ENCODE results near the gene MAGI2. TPM values are rescaled to one million over a fixed set of nuclear protein-coding genes. Genes with fewer than 3 reads are reported as not detected.

The MAGI2 gene
- total RNA-seq, 2 donors from 2014 or later: 10.3 to 19.2 TPM

DNA sequence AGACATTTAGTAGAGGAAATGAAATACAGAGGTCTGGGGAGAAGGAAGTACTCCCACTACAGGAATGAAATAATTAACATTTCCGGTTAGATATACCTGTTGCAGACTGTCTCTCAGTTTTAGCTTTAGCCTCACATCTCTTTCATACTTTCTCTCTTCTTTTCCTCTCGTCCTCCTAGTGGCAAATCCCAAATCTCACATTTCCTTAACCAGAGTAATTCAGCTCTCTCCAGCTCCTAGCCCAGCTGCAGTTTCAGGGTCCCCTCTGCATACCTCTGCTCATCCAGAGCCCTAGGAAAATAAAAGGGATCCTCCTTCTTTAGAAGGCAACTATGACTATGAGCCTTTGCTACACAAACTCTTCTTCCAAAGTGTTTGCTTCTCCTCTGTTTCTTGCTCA, 1011.7 kb downstream of the MAGI2 start:
- 80 to 81% methylated on average over 2 of the region's 2 CpGs for WGBS, 2 experiments (ENCODE audit: insufficient coverage in 1 of 2, insufficient read length in 1 of 2)
- Histone ChIP-seq H3K27me3 (ENCODE audit: control insufficient read depth, insufficient read depth, low read length, poor library complexity, severe bottlenecking) (no peaks in the 10 kb centered on the region), H3K27ac (ENCODE audit: low read depth, low read length) (no peak overlapping the region), H3K9ac (ENCODE audit: extremely low read depth, low read length, poor library complexity, severe bottlenecking) (no peak overlapping the region), H3K36me3 (ENCODE audit: control insufficient read depth, insufficient read depth, low read length) (no peaks in the 10 kb centered on the region), H3K9me3 (ENCODE audit: control insufficient read depth, low read length) (no peaks in the 10 kb centered on the region), H3K4me1 (ENCODE audit: control insufficient read depth, insufficient read depth, low read length) (no peaks in the 10 kb centered on the region), H3K4me3 (ENCODE audit: low read length) (no peak overlapping the region)
- Mint-ChIP-seq H3K27ac (no peak overlapping the region), H3K9me3 (no peaks in the 10 kb centered on the region), H3K4me3 (no peak overlapping the region), H3K36me3 (ENCODE audit: low read depth) (no peaks in the 10 kb centered on the region), H3K4me1 (no peaks in the 10 kb centered on the region), H3K27me3 (ENCODE audit: insufficient read depth) (no peaks in the 10 kb centered on the region)
- TF ChIP-seq, protein P1, sequence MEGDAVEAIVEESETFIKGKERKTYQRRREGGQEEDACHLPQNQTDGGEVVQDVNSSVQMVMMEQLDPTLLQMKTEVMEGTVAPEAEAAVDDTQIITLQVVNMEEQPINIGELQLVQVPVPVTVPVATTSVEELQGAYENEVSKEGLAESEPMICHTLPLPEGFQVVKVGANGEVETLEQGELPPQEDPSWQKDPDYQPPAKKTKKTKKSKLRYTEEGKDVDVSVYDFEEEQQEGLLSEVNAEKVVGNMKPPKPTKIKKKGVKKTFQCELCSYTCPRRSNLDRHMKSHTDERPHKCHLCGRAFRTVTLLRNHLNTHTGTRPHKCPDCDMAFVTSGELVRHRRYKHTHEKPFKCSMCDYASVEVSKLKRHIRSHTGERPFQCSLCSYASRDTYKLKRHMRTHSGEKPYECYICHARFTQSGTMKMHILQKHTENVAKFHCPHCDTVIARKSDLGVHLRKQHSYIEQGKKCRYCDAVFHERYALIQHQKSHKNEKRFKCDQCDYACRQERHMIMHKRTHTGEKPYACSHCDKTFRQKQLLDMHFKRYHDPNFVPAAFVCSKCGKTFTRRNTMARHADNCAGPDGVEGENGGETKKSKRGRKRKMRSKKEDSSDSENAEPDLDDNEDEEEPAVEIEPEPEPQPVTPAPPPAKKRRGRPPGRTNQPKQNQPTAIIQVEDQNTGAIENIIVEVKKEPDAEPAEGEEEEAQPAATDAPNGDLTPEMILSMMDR (conservative IDR thresholded peaks at IDR 0.05): peak; percentile 59
- no peak for DNase-seq

DNA sequence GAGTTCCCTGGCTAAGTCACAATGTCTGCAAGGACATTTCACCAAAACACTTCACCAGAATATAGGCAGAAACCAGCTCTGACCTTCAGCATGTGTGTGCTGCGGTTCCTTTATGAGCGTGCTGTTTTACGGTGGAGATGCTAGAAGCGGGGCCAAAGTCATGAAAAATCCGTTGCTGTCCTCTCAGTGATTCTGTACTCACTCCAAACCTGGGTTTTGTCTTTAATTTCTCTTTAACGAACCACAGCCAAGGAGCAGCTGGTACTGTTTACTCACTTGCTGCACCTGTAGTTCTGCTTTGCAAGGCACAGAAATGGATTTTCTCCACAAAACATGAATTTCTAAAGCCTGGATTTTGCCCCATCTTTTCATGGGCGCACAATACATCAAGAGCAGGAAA, 1015.0 kb downstream of the MAGI2 start:
- Histone ChIP-seq H3K27ac (ENCODE audit: low read depth, low read length) (no peak overlapping the region), H3K27me3 (ENCODE audit: control insufficient read depth, insufficient read depth, low read length, poor library complexity, severe bottlenecking) (no peaks in the 10 kb centered on the region), H3K4me1 (ENCODE audit: control insufficient read depth, insufficient read depth, low read length) (no peaks in the 10 kb centered on the region), H3K36me3 (ENCODE audit: control insufficient read depth, insufficient read depth, low read length) (no peaks in the 10 kb centered on the region), H3K9ac (ENCODE audit: extremely low read depth, low read length, poor library complexity, severe bottlenecking) (no peak overlapping the region), H3K4me3 (ENCODE audit: low read length) (no peak overlapping the region), H3K9me3 (ENCODE audit: control insufficient read depth, low read length) (no peaks in the 10 kb centered on the region)
- no peak for DNase-seq
- no peaks in the 10 kb centered on the region for H3K36me3 Mint-ChIP-seq (ENCODE audit: low read depth)
- no peaks in the 10 kb centered on the region for H3K4me1 Mint-ChIP-seq
- H3K27me3 Mint-ChIP-seq (ENCODE audit: insufficient read depth): no peaks in the 10 kb centered on the region
- no peaks in the 10 kb centered on the region for H3K9me3 Mint-ChIP-seq
- WGBS, 2 experiments (ENCODE audit: insufficient coverage in 1 of 2, insufficient read length in 1 of 2): 94 to 96% methylated on average over 7 of the region's 7 CpGs
- H3K4me3 Mint-ChIP-seq: no peak overlapping the region
- TF ChIP-seq, protein P1 (conservative IDR thresholded peaks at IDR 0.05): no peak
- no peak overlapping the region for H3K27ac Mint-ChIP-seq

GRCh38 chr7:78437118-78437517, 1016.3 kb downstream of the MAGI2 start:
- H3K27me3 Mint-ChIP-seq (ENCODE audit: insufficient read depth): no peaks in the 10 kb centered on the region

More at GRCh38 chr7:78437118-78437517, 1016.3 kb downstream of the MAGI2 start:
- no peaks in the 10 kb centered on the region for H3K27me3 ChIP-seq (ENCODE audit: control insufficient read depth, insufficient read depth, low read length, poor library complexity, severe bottlenecking)
- no peak overlapping the region for H3K27ac Mint-ChIP-seq
- DNase-seq: no peak
- H3K4me1 Mint-ChIP-seq: no peaks in the 10 kb centered on the region
- no peaks in the 10 kb centered on the region for H3K9me3 Mint-ChIP-seq
- no peak overlapping the region for H3K4me3 ChIP-seq (ENCODE audit: low read length)
- no peaks in the 10 kb centered on the region for H3K9me3 ChIP-seq (ENCODE audit: control insufficient read depth, low read length)
- H3K36me3 ChIP-seq (ENCODE audit: control insufficient read depth, insufficient read depth, low read length): no peaks in the 10 kb centered on the region
- TF ChIP-seq, protein P1 (conservative IDR thresholded peaks at IDR 0.05): no peak
- 71 to 72% methylated on average over 4 to 5 of the region's 5 CpGs for WGBS, 2 experiments (ENCODE audit: insufficient coverage in 1 of 2, insufficient read length in 1 of 2)
- no peak overlapping the region for H3K9ac ChIP-seq (ENCODE audit: extremely low read depth, low read length, poor library complexity, severe bottlenecking)
- H3K27ac ChIP-seq (ENCODE audit: low read depth, low read length): no peak overlapping the region
- no peaks in the 10 kb centered on the region for H3K36me3 Mint-ChIP-seq (ENCODE audit: low read depth)
- H3K4me3 Mint-ChIP-seq: no peak overlapping the region
- H3K4me1 ChIP-seq (ENCODE audit: control insufficient read depth, insufficient read depth, low read length): no peaks in the 10 kb centered on the region
